GM12878 (cell line): Measurements from ENCODE around the gene PCP4L1. TPM values are rescaled to one million over a fixed set of nuclear protein-coding genes. Genes with fewer than 3 reads are reported as not detected.

Experiments
- ATAC-seq: fragments of 200-7000 bp; cut with Tn5 transposase; 3 replicates; pipeline ENCODE4 v1.9.1; 2020; ENCODE audit warnings: mild to moderate bottlenecking, moderate library complexity
- BruUV-seq: library from RNA; stranded (reverse); fragments of 400-500 nt; replicated peaks from 2 replicates; lab custom pipeline; 2021; lab: Mats Ljungman, UMichigan
- CTCF ChIA-PET: fragments of 300-600 bp; sonication (Branson Sonifier 250); formaldehyde crosslinking; extraction: SDS; loops from one replicate; lab custom pipeline; 2021; ENCODE audit warnings: inconsistent platforms; lab: Yijun Ruan, JAX
- POLR2A ChIA-PET: fragments of 350-600 bp; formaldehyde crosslinking; extraction: SDS; loops from one replicate; lab custom pipeline; 2021; ENCODE audit warnings: inconsistent platforms; lab: Charles Lee
- RAD21 ChIA-PET: fragments of 300-600 bp; sonication (Branson Sonifier 250); formaldehyde crosslinking; loops from one replicate; lab custom pipeline; 2023; ENCODE audit warnings: antibody characterized with exemption; ENCODE audit not compliant: unreplicated experiment; lab: Charles Lee
- SMC1A ChIA-PET: fragments of 300-600 bp; sonication (Branson Sonifier 250); formaldehyde crosslinking; loops from one replicate; lab custom pipeline; 2023; ENCODE audit not compliant: unreplicated experiment, uncharacterized antibody; lab: Charles Lee
- DNase-seq: peaks from one replicate; pipeline ENCODE4 v3.0.0-alpha.2; 2011; ENCODE audit warnings: low read depth, low spot score
- FAIRE-seq: peaks from 3 replicates; lab custom pipeline; 2011; peaks lifted over from hg19 to GRCh38; lab: Jason Lieb, UNC
- H2AFZ ChIP-seq: 2 replicates; pipeline ENCODE4 v1.6.0; 2011; ENCODE audit warnings: low read depth, low read length, control low read depth; ENCODE audit not compliant: control insufficient read depth
- H3K27ac ChIP-seq: 2 replicates; pipeline ENCODE4 v1.5.1; 2011; ENCODE audit warnings: control low read depth; ENCODE audit not compliant: control insufficient read depth, insufficient read depth
- H3K27me3 ChIP-seq, 2 experiments: replicated peaks in 1 of 2; 2 replicates each; pipeline versions ENCODE4 v1.6.0 to v1.6.1; 2011; ENCODE audit warnings: low read length in 1 of 2; ENCODE audit not compliant: control insufficient read depth in 2 of 2, insufficient read depth in 2 of 2
- H3K36me3 ChIP-seq, 2 experiments: 2 replicates each; pipeline ENCODE4 v1.5.1; 2011; ENCODE audit warnings: low read length in 1 of 2; ENCODE audit not compliant: control insufficient read depth in 2 of 2, insufficient read depth in 2 of 2
- H3K4me1 ChIP-seq: 2 replicates; pipeline ENCODE4 v1.6.1; 2011; ENCODE audit warnings: mild to moderate bottlenecking, low read length, moderate library complexity, mixed read lengths; ENCODE audit not compliant: control insufficient read depth, insufficient read depth
- H3K4me2 ChIP-seq: 2 replicates; pipeline ENCODE4 v1.6.0; 2011; ENCODE audit warnings: control low read depth; ENCODE audit not compliant: control insufficient read depth, insufficient read depth
- H3K4me3 ChIP-seq: fragments of 200-600 bp; sonication (generic); 2 replicates; pipeline ENCODE4 v1.5.1; 2016
- H3K79me2 ChIP-seq: 2 replicates; pipeline ENCODE4 v1.6.0; 2011; ENCODE audit warnings: low read length; ENCODE audit not compliant: control insufficient read depth, insufficient read depth
- H3K9ac ChIP-seq: 2 replicates; pipeline ENCODE4 v1.8.0; 2011; ENCODE audit warnings: low read length, control low read depth, mixed read lengths; ENCODE audit not compliant: control insufficient read depth, insufficient read depth
- H3K9me3 ChIP-seq: replicated peaks from 3 replicates; pipeline ENCODE4 v1.5.1; 2011; ENCODE audit warnings: mild to moderate bottlenecking, low read length; ENCODE audit not compliant: control insufficient read depth, insufficient read depth
- H4K20me1 ChIP-seq: 2 replicates; pipeline ENCODE4 v1.6.0; 2011; ENCODE audit not compliant: control insufficient read depth, insufficient read depth
- CREM ChIP-seq: IDR thresholded peaks from 2 replicates; pipeline ENCODE4 v1.6.1; 2014; ENCODE audit warnings: antibody characterized with exemption, low read depth
- ELK1 ChIP-seq: IDR thresholded peaks from 2 replicates; pipeline ENCODE4 v1.6.1; 2012; ENCODE audit warnings: low read depth, low read length, improper control_type of control experiment
- MTA3 ChIP-seq: IDR thresholded peaks from 2 replicates; pipeline ENCODE4 v1.6.1; 2012; ENCODE audit warnings: low read length, inconsistent platforms, borderline replicate concordance
- POLR2A ChIP-seq: IDR thresholded peaks from 2 replicates; pipeline ENCODE4 v1.6.1; 2011; ENCODE audit warnings: low read depth, mild to moderate bottlenecking, low read length
- SMAD5 ChIP-seq: IDR thresholded peaks from 2 replicates; pipeline ENCODE4 v1.6.1; 2016; ENCODE audit warnings: antibody characterized with exemption, low read depth
- ZBTB40 ChIP-seq: fragments of 450-650 bp; IDR thresholded peaks from 2 replicates; pipeline ENCODE4 v1.6.1; 2016; ENCODE audit warnings: mild to moderate bottlenecking, moderate library complexity, borderline replicate concordance
- ZZZ3 ChIP-seq: IDR thresholded peaks from 2 replicates; pipeline ENCODE4 v1.6.1; 2011; ENCODE audit warnings: low read depth; ENCODE audit not compliant: control insufficient read depth, insufficient read length
- WGBS: methylation state at CpG from one replicate; pipeline ENCODE4 v1.1.6; 2016; ENCODE audit warnings: low lambda C conversion rate; ENCODE audit not compliant: insufficient replicate concordance, insufficient coverage; ENCODE audit errors: missing lambda C conversion rate; 5-methylcytosine and 5-hydroxymethylcytosine counted together
- in situ Hi-C: fragments of 300-500 bp; cut with MboI; formaldehyde crosslinking; loops from 9 replicates; pipeline ENCODE4 v1.14.3; 2018; ENCODE audit warnings: mixed read lengths
- intact Hi-C: fragments of 100-400 bp; cut with micrococcal nuclease; formaldehyde crosslinking; loops from one replicate; pipeline ENCODE4 v1.14.2; 2022; ENCODE audit not compliant: unreplicated experiment
- polyA plus RNA-seq, 11 experiments: library from polyadenylated mRNA; depleted of rRNA in 4 of 11; unstranded in 6 of 11; stranded (reverse) in 5 of 11; fragments of >200 nt; fragmentation: Nextera tagmentation in 4 of 11; fragmentation: Illumina TruSeq in 1 of 11; extraction: Ambion mirVana in 4 of 11; extraction: Trizol in 1 of 11; gene quantifications; 1 replicate in 1 of 11; 2 replicates in 10 of 11; pipeline versions ENCODE4 v1.2.1 to v1.2.3, GENCODE V29; 2011 to 2016; ENCODE audit warnings: inconsistent platforms in 2 of 11, missing spikeins in 2 of 11, low read depth in 1 of 11
- total RNA-seq, 4 experiments: library from RNA; depleted of rRNA in 3 of 4; stranded (reverse); fragments of >200 nt in 3 of 4; fragmentation: Illumina TruSeq in 1 of 4; extraction: Trizol in 1 of 4; gene quantifications; 2 replicates each; pipeline versions ENCODE4 v1.2.1 to v1.2.3, GENCODE V29; 2013 to 2021

The PCP4L1 gene
- total and polyA plus RNA-seq, 10 of the 15 experiments (the other 5 are each of a cell fraction or from before 2014, with no cell fraction given), result 1.0 to 5.2 (median 2.8) TPM

- no peak within 1 kb of the TSS for H3K4me2 ChIP-seq
- ChIA-PET SMC1A (interaction anchor here (0.9 to 3.1 kb wide), 4 partner anchors 9 to 168 kb away, joined by 3 to 33 read pairs (median 12); partner anchors contain the start of genes APOA2 and TOMM40L), RAD21 (interaction anchor here (0.7 to 3.1 kb wide), 2 partner anchors 11 to 13 kb away, joined by 3 to 18 read pairs; partner anchors contain the start of genes NDUFS2 and TOMM40L), CTCF (interaction anchor here (0.7 to 17.1 kb wide), 5 partner anchors 8 to 152 kb away, joined by 4 to 385 read pairs (median 16); partner anchors contain the start of genes CFAP126, NDUFS2 and TOMM40L), POLR2A (interaction anchor here (5.7 kb wide), 1 partner anchor 12 kb away, joined by 24 read pairs; the partner anchor contains the start of gene NDUFS2)
- no peaks in the 10 kb centered on the region for H3K27me3 ChIP-seq
- H3K36me3 ChIP-seq, result peaks cover 8 to 28% of the 10 kb centered on the region in 2 experiments
- 88% methylated on average over 10 of the region's 10 CpGs for WGBS
- H4K20me1 ChIP-seq, result no peaks in the 10 kb centered on the region
- no peak within 1 kb of the TSS for H2AFZ ChIP-seq
- intact Hi-C loops, result no loop called here
- no peak within 1 kb of the TSS for H3K27ac ChIP-seq
- H3K4me3 ChIP-seq, result no peak within 1 kb of the TSS
- FAIRE-seq, result no peak
- in situ Hi-C loops, result no loop called here
- BruUV-seq, result no TSS peak
- H3K9ac ChIP-seq, result no peak within 1 kb of the TSS
- no peaks in the 10 kb centered on the region for H3K79me2 ChIP-seq
- TF ChIP-seq ZZZ3 (no peak), ELK1 (no peak), SMAD5 (no peak), MTA3 (no peak), CREM (no peak), POLR2A (0 out of 2 replicates have a peak, but pooled peaks have one; percentile 20), ZBTB40 (no peak)
- H3K4me1 ChIP-seq, result peaks cover 21% of the 10 kb centered on the region
- no peaks in the 10 kb centered on the region for H3K9me3 ChIP-seq
- DNase-seq, result no peak
- no peak for ATAC-seq
Observed at GRCh38 chr1:161215076-161215475, 43.5 kb upstream of the PCP4L1 start, which contains the start of gene FCER1G. Gene FCER1G (plus strand): TSS chr1:161215295. CDS start chr1:161215322, 27 bp downstream.
